Thyroid gland (tissue), 4 donors: ENCODE data around the gene SUDS3. TPM values are rescaled to one million over a fixed set of nuclear protein-coding genes. Genes with fewer than 3 reads are reported as not detected.

Experiments
- DNase-seq, 2 donors: peaks; one replicate each; pipeline ENCODE4 v3.0.0-alpha.2; 2019
- H3K27ac ChIP-seq, 3 donors: fragments of 200-600 bp; sonication (generic); 1 replicate in 2 of 3; 2 replicates in 1 of 3; pipeline ENCODE4 v1.5.1; 2016 to 2019; ENCODE audit warnings: mild to moderate bottlenecking in 1 of 3, moderate library complexity in 1 of 3
- H3K27me3 ChIP-seq: fragments of 200-600 bp; sonication (generic); one replicate; pipeline ENCODE4 v1.5.1; 2019
- H3K36me3 ChIP-seq, 2 donors: fragments of 200-600 bp; sonication (generic); one replicate each; pipeline ENCODE4 v1.5.1; 2016 to 2019
- H3K4me1 ChIP-seq, 2 donors: fragments of 200-600 bp; sonication (generic); one replicate each; pipeline ENCODE4 v1.5.1; 2017 to 2019
- H3K4me3 ChIP-seq, 3 donors: fragments of 200-600 bp; sonication (generic); replicated peaks in 1 of 3; 1 replicate in 2 of 3; 2 replicates in 1 of 3; pipeline ENCODE4 v1.5.1; 2016; ENCODE audit warnings: mild to moderate bottlenecking in 1 of 3
- H3K9me3 ChIP-seq: fragments of 200-600 bp; sonication (generic); one replicate; pipeline ENCODE4 v1.5.1; 2017
- CTCF ChIP-seq, 6 experiments: fragments of 200-600 bp in 3 of 6; fragments of 450-650 bp in 3 of 6; sonication (generic) in 3 of 6; IDR thresholded peaks; one replicate each; pipeline ENCODE4 v1.5.1; 2016 to 2019; ENCODE audit warnings: antibody characterized with exemption in 6 of 6, mild to moderate bottlenecking in 2 of 6, inconsistent platforms in 1 of 6, moderate library complexity in 1 of 6
- POLR2A ChIP-seq, 2 donors: fragments of 450-650 bp; IDR thresholded peaks; one replicate each; pipeline ENCODE4 v1.6.1; 2017; ENCODE audit warnings: antibody characterized with exemption in 2 of 2, mild to moderate bottlenecking in 2 of 2, moderate library complexity in 1 of 2
- WGBS, 2 donors: methylation state at CpG; one replicate each; pipeline ENCODE4 v1.1.5; 2017; 5-methylcytosine and 5-hydroxymethylcytosine counted together
- intact Hi-C: fragments of 100-400 bp; cut with DNase I; formaldehyde crosslinking; loops from one replicate; pipeline ENCODE4 v1.15.1; 2023
- total RNA-seq, 4 donors: library from RNA; depleted of rRNA; stranded (reverse); fragments of >200 nt; gene quantifications; one replicate each; pipeline ENCODE4 v1.2.3, GENCODE V29; 2016

SUDS3 gene
- total RNA-seq, 4 donors from 2014 or later = 56.5 to 75.7 (median 62.7) TPM

DNA sequence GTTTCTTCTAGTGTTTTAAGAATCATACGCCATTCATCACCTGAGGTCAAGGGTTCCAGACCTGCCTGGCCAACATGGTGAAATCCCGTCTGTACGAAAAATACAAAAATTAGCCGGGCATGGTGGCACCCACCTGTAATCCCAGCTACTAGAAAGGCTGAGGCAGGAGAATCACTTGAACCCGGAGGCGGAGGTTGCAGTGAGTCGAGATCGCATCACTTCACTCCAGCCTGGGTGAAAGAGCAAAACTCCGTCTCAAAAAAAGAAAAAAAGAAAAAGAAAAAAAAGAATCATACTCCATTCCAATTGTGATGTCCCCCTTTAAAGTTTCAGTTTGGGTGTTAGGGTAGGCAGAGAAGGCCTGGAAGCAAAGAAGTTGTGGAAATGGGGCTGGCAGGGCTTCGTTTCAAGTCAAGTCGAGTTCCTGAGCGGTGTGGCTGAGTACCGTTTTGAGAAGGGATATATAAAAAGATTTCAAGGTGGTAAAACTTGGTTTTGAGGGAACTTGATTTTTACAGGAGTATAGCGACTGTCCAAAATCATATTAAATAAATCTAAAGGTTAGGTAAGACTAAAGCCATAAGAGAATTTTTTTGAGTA lies 2.1 kb upstream of the SUDS3 start:
- intact Hi-C loops = no loop called here
- H3K9me3 ChIP-seq = no peaks in the 10 kb centered on the region
- WGBS, 2 donors = 92 to 94% methylated on average over 14 of the region's 14 CpGs
- peaks cover 22 to 36% of the 10 kb centered on the region in 2 donors for H3K4me1 ChIP-seq
- no peaks in the 10 kb centered on the region for H3K27me3 ChIP-seq
- no peak overlapping the region for H3K4me3 ChIP-seq
- TF ChIP-seq CTCF (IDR thresholded peaks at IDR 0.05) = no peak
- TF ChIP-seq POLR2A (IDR thresholded peaks at IDR 0.05) = no peak
- H3K36me3 ChIP-seq = no peaks in the 10 kb centered on the region
- peak overlapping the region in 1 of 3 donors; percentile 97 for H3K27ac ChIP-seq
- no peak for DNase-seq

DNA sequence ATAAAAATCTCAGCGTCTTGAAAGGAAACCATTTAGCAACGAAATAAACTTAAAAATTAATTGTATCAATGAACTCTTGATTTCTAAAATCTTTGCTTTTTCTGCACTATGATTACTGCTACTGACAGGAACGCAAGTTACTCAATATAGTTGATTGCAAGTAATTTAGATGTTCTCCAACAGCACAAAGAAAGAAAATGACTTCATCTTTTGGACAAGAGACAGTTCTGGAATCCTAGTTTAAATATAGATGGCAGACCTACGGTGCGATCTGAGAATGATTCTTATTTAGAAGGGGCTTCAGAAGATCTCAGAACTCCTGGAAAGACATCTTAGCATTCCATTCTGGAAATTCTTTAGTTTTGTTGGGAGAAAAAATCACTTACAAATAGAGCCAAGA lies 1.4 kb upstream of the SUDS3 start:
- intact Hi-C loops = loop anchor here (5.0 kb wide), 1 partner anchor 193 kb away; no protein-coding TSS in a partner anchor
- no peaks in the 10 kb centered on the region for H3K36me3 ChIP-seq
- DNase-seq = no peak
- H3K9me3 ChIP-seq = no peaks in the 10 kb centered on the region
- 77 to 86% methylated on average over 5 of the region's 5 CpGs for WGBS, 2 donors
- H3K27ac ChIP-seq = peak overlapping the region in 1 of 3 donors; percentile 97
- no peak overlapping the region for H3K4me3 ChIP-seq
- H3K4me1 ChIP-seq = peaks cover 22 to 35% of the 10 kb centered on the region in 2 donors
- TF ChIP-seq POLR2A (IDR thresholded peaks at IDR 0.05) (no peak), CTCF (IDR thresholded peaks at IDR 0.05) (no peak)
- no peaks in the 10 kb centered on the region for H3K27me3 ChIP-seq

- peaks cover 22 to 31% of the 10 kb centered on the region in 2 donors for H3K4me1 ChIP-seq
- peaks cover 0 to 4% of the 10 kb centered on the region in 2 donors for H3K36me3 ChIP-seq
- H3K27me3 ChIP-seq = no peaks in the 10 kb centered on the region
- no peaks in the 10 kb centered on the region for H3K9me3 ChIP-seq
- no peak for DNase-seq
- intact Hi-C loops = loop anchor here (5.0 kb wide), 1 partner anchor 193 kb away; no protein-coding TSS in a partner anchor
- H3K4me3 ChIP-seq = no peak overlapping the region
- peak overlapping the region; percentile 95 to 97 (median 97) for H3K27ac ChIP-seq
- 68 to 72% methylated on average over 10 of the region's 10 CpGs for WGBS, 2 donors
- TF ChIP-seq CTCF (IDR thresholded peaks at IDR 0.05) (no peak), POLR2A (IDR thresholded peaks at IDR 0.05) (no peak)
Observed at GRCh38 chr12:118375348-118375747, 1.0 kb upstream of the SUDS3 start.

GRCh38 chr12:118377021-118377883 lies 897 bp downstream of the SUDS3 start:
- H3K4me3 ChIP-seq = peak overlapping the region; percentile 61 to 93 (median 89)
- intact Hi-C loops = loop anchor here (5.0 kb wide), 1 partner anchor 195 kb away; no protein-coding TSS in a partner anchor
- H3K27ac ChIP-seq = peak overlapping the region; percentile 12 to 97 (median 97)
- no peak for TF ChIP-seq CTCF (IDR thresholded peaks at IDR 0.05)
- no peak for TF ChIP-seq POLR2A (IDR thresholded peaks at IDR 0.05)
- 3 to 4% methylated on average over 19 to 22 of the region's 22 CpGs for WGBS, 2 donors
- peaks cover 14 to 23% of the 10 kb centered on the region in 2 donors for H3K4me1 ChIP-seq
- H3K9me3 ChIP-seq = no peaks in the 10 kb centered on the region
- DNase-seq = no peak
- H3K36me3 ChIP-seq = peaks cover 15 to 19% of the 10 kb centered on the region in 2 donors
- H3K27me3 ChIP-seq = no peaks in the 10 kb centered on the region
